ENCODE results near the gene GFI1B. TPM values are rescaled to one million over a fixed set of nuclear protein-coding genes. Genes with fewer than 3 reads are reported as not detected.

GFI1B gene
- total and polyA plus RNA-seq, 2 of the 13 experiments (the other 11 are each of a cell fraction or from before 2014, with no cell fraction given): 0.15 to 0.51 TPM

- intact Hi-C loops (cut with micrococcal nuclease; ENCODE audit: unreplicated experiment) (loop anchor here (10.0 kb wide), 1 partner anchor 161 kb away; no protein-coding TSS in a partner anchor), in situ Hi-C loops (cut with HindIII; ENCODE audit: extremely low pct_ligation_motif_present, low pct_unique_long_range_greater_than_20kb) (no loop called here)
- DNase-seq (ENCODE audit: low spot score): no peak
- Histone ChIP-seq H4K20me1 (ENCODE audit: insufficient read depth, low read length) (no peaks in the 10 kb centered on the region), H3K36me3 (replicated peaks in 1 of 2; ENCODE audit: control insufficient read depth in 1 of 2, insufficient read depth in 2 of 2, low read length in 2 of 2) (no peaks in the 10 kb centered on the region), H3K79me2 (ENCODE audit: insufficient read depth, low read length) (no peaks in the 10 kb centered on the region), H3K4me2 (ENCODE audit: low read depth, low read length) (no peak overlapping the region), H2AFZ (ENCODE audit: low read length) (no peak overlapping the region), H3K27ac (ENCODE audit: extremely low read length, insufficient read depth, low read length) (no peak overlapping the region), H3K9ac (ENCODE audit: insufficient read depth, low read depth, low read length) (no peak overlapping the region), H3K27me3 (ENCODE audit: control insufficient read depth in 1 of 2, insufficient read depth in 2 of 2, low read length in 2 of 2) (peaks cover 0 to 19% of the 10 kb centered on the region in 2 experiments; a peak in 4 of 5 replicates), H3K4me3 (replicated peaks in 1 of 3; ENCODE audit: insufficient read depth in 1 of 3, low read depth in 2 of 3, low read length in 3 of 3) (no peak overlapping the region), H3K4me1 (ENCODE audit: insufficient read depth, low read length) (peaks cover 34% of the 10 kb centered on the region), H3K9me3 (ENCODE audit: low read length) (no peaks in the 10 kb centered on the region)
- TF ChIP-seq HDAC2 (CRISPR knock-in tag; IDR thresholded peaks at IDR 0.05): no peak
- no peak for TF ChIP-seq ZNF784 (CRISPR knock-in tag; IDR thresholded peaks at IDR 0.05; ENCODE audit: borderline replicate concordance)
- no peak for TF ChIP-seq NR1H2 (CRISPR knock-in tag; IDR thresholded peaks at IDR 0.05; ENCODE audit: borderline replicate concordance, low read depth)
- no peak for TF ChIP-seq ZNF790 (CRISPR knock-in tag; IDR thresholded peaks at IDR 0.05; ENCODE audit: borderline replicate concordance)
- TF ChIP-seq CREB3 (CRISPR knock-in tag; IDR thresholded peaks at IDR 0.05): no peak
- TF ChIP-seq FOSL2 (CRISPR knock-in tag; IDR thresholded peaks at IDR 0.05): no peak
- TF ChIP-seq ZKSCAN5 (CRISPR knock-in tag; IDR thresholded peaks at IDR 0.05): no peak
- TF ChIP-seq LBX2 (CRISPR knock-in tag; IDR thresholded peaks at IDR 0.05; ENCODE audit: borderline replicate concordance): no peak
- no peak for TF ChIP-seq ZNF317 (CRISPR knock-in tag; IDR thresholded peaks at IDR 0.05)
- no peak for TF ChIP-seq SRSF1 (optimal IDR thresholded peaks at IDR 0.05; ENCODE audit: low read depth, low read length)
- TF ChIP-seq SP1 (IDR thresholded peaks at IDR 0.05): no peak
- no peak for TF ChIP-seq SP1 (CRISPR knock-in tag; IDR thresholded peaks at IDR 0.05)
- no peak for TF ChIP-seq ZNF605 (CRISPR knock-in tag; IDR thresholded peaks at IDR 0.05)
- TF ChIP-seq PHF8 (CRISPR knock-in tag; IDR thresholded peaks at IDR 0.05): no peak
- no TSS peak for BruUV-seq (replicated peaks)
- ChIA-PET CTCF (ENCODE audit: low intra/inter-chr PET ratio, low total read pairs) (interaction anchor here (4.5 kb wide), 1 partner anchor 47 kb away, joined by 50 read pairs; no protein-coding TSS in a partner anchor), POLR2A (no interaction called here)
- 45% methylated on average over 6 of the region's 6 CpGs for WGBS (ENCODE audit: low lambda C conversion rate)
- no peak for ATAC-seq
- FAIRE-seq: no peak
Measured at GRCh38 chr9:132975961-132976360, 2.5 kb upstream of the GFI1B start.

Data from HepG2 (cell line).